Right lobe of liver (tissue), 6 donors: ENCODE measurements around the gene TNFRSF6B. TPM values are rescaled to one million over a fixed set of nuclear protein-coding genes. Genes with fewer than 3 reads are reported as not detected.

ENCODE experiments used
- ATAC-seq, 4 donors: fragments of 200-7000 bp; cut with Tn5 transposase; one replicate each; pipeline ENCODE4 v1.9.1; 2020; ENCODE audit warnings: mild to moderate bottlenecking in 4 of 4, moderate library complexity in 4 of 4
- DNase-seq, 3 donors: peaks; one replicate each; pipeline ENCODE4 v3.0.0-alpha.2; 2020
- H3K27ac ChIP-seq, 3 donors: fragments of 200-600 bp; one replicate each; pipeline ENCODE4 v1.8.0; 2022
- H3K27me3 ChIP-seq, 2 donors: fragments of 200-600 bp; one replicate each; pipeline ENCODE4 v1.8.0; 2022
- H3K36me3 ChIP-seq, 4 donors: fragments of 200-600 bp; sonication (generic) in 1 of 4; one replicate each; pipeline versions ENCODE4 v1.5.1 to v1.8.0; 2017 to 2022; ENCODE audit warnings: control low read depth in 1 of 4
- H3K4me1 ChIP-seq, 4 donors: fragments of 200-600 bp; sonication (generic) in 1 of 4; one replicate each; pipeline versions ENCODE4 v1.5.1 to v1.8.0; 2017 to 2022; ENCODE audit warnings: control low read depth in 1 of 4
- H3K4me3 ChIP-seq, 3 donors: fragments of 200-600 bp; one replicate each; pipeline ENCODE4 v1.8.0; 2022
- H3K9me3 ChIP-seq, 4 donors: fragments of 200-600 bp; sonication (generic) in 1 of 4; one replicate each; pipeline versions ENCODE4 v1.5.1 to v1.8.0; 2017 to 2022; ENCODE audit warnings: control low read depth in 1 of 4
- CTCF ChIP-seq, 4 donors: fragments of 200-600 bp in 3 of 4; fragments of 450-650 bp in 1 of 4; IDR thresholded peaks; one replicate each; pipeline versions ENCODE4 v1.5.1 to v1.8.0; 2016 to 2022; ENCODE audit warnings: antibody characterized with exemption in 4 of 4, mild to moderate bottlenecking in 2 of 4
- POLR2A ChIP-seq: fragments of 450-650 bp; IDR thresholded peaks from one replicate; pipeline ENCODE4 v1.6.1; 2017; ENCODE audit warnings: antibody characterized with exemption, mild to moderate bottlenecking
- WGBS: methylation state at CpG from one replicate; pipeline ENCODE4 v1.1.6; 2018; ENCODE audit warnings: low coverage, low lambda C conversion rate; ENCODE audit not compliant: insufficient coverage; ENCODE audit errors: missing lambda C conversion rate; 5-methylcytosine and 5-hydroxymethylcytosine counted together
- intact Hi-C, 2 donors: fragments of 100-400 bp; cut with DNase I; formaldehyde crosslinking; loops; one replicate each; pipeline versions ENCODE4 v1.11.2 to v1.14.1; 2022
- total RNA-seq, 6 experiments: library from RNA; depleted of rRNA in 2 of 6; stranded (reverse); fragments of >200 nt in 2 of 6; fragmentation: NEBNext Ultra II Directional in 3 of 6; extraction: Animal tissue kit (Norgen Biotek cat#: 25700) in 3 of 6; gene quantifications; one replicate each; pipeline versions ENCODE4 v1.1.0 to v1.2.4, GENCODE V29; 2016 to 2023
- donor health status: DM: no; HTN: yes; CAD: no.
- donor health status: DM: no; HTN: no; CAD: no.
- donor health status: DM: no; HTN: no; CAD: no.
- donor health status: DM: no; HTN: yes; CAD: no.
- donor health status: DM: no; HTN: yes; CAD: no.

Gene TNFRSF6B
- total RNA-seq, 6 experiments from 2014 or later = 0.56 to 1.0 (median 0.62) TPM; not detected in 3

- ATAC-seq = no peak
These were observed 16.6 kb upstream of the TNFRSF6B start for GRCh38 chr20:63679799-63680305.

GRCh38 chr20:63680427-63680826, 16.0 kb upstream of the TNFRSF6B start:
- H3K4me1 ChIP-seq = no peaks in the 10 kb centered on the region
- WGBS = no CpG with 5 or more reads among the region's 13 CpGs

More at GRCh38 chr20:63679799-63680305, 16.6 kb upstream of the TNFRSF6B start:
- intact Hi-C loops = loop anchor here in 1 of 2 donors (5.0 kb wide), 1 partner anchor 403 kb away; no protein-coding TSS in a partner anchor
- 100% methylated on average over 5 of the region's 19 CpGs for WGBS
- no peaks in the 10 kb centered on the region for H3K27me3 ChIP-seq
- no peaks in the 10 kb centered on the region for H3K9me3 ChIP-seq
- H3K4me3 ChIP-seq = no peak overlapping the region
- H3K4me1 ChIP-seq = no peaks in the 10 kb centered on the region
- no peaks in the 10 kb centered on the region for H3K36me3 ChIP-seq
- no peak for DNase-seq
- H3K27ac ChIP-seq = no peak overlapping the region
- no peak for TF ChIP-seq POLR2A
- no peak for TF ChIP-seq CTCF (IDR thresholded peaks at IDR 0.05)

GRCh38 chr20:63680857-63681608, 15.4 kb upstream of the TNFRSF6B start:
- H3K4me1 ChIP-seq = no peaks in the 10 kb centered on the region
- DNase-seq = no peak
- 100% methylated on average over 2 of the region's 23 CpGs for WGBS
- no peaks in the 10 kb centered on the region for H3K36me3 ChIP-seq
- no peak overlapping the region for H3K4me3 ChIP-seq
- intact Hi-C loops = loop anchor here in 1 of 2 donors (5.0 kb wide), 1 partner anchor 404 kb away; no protein-coding TSS in a partner anchor
- H3K27me3 ChIP-seq = no peaks in the 10 kb centered on the region
- ATAC-seq = no peak
- no peak for TF ChIP-seq POLR2A
- TF ChIP-seq CTCF (IDR thresholded peaks at IDR 0.05) = no peak
- peak overlapping the region in 1 of 3 donors; percentile 60 for H3K27ac ChIP-seq
- no peaks in the 10 kb centered on the region for H3K9me3 ChIP-seq

More at GRCh38 chr20:63680427-63680826, 16.0 kb upstream of the TNFRSF6B start:
- intact Hi-C loops = loop anchor here in 1 of 2 donors (5.0 kb wide), 1 partner anchor 403 kb away; no protein-coding TSS in a partner anchor
- no peak overlapping the region for H3K4me3 ChIP-seq
- H3K36me3 ChIP-seq = no peaks in the 10 kb centered on the region
- H3K27me3 ChIP-seq = no peaks in the 10 kb centered on the region
- TF ChIP-seq POLR2A = no peak
- no peak for TF ChIP-seq CTCF (IDR thresholded peaks at IDR 0.05)
- DNase-seq = no peak
- H3K9me3 ChIP-seq = no peaks in the 10 kb centered on the region
- no peak overlapping the region for H3K27ac ChIP-seq
- ATAC-seq = no peak

- no peak for DNase-seq
- Histone ChIP-seq H3K27me3 (no peaks in the 10 kb centered on the region), H3K4me1 (no peaks in the 10 kb centered on the region), H3K4me3 (no peak overlapping the region), H3K27ac (peak overlapping the region in 2 of 3 donors; percentile 40 to 60), H3K9me3 (no peaks in the 10 kb centered on the region), H3K36me3 (no peaks in the 10 kb centered on the region)
- ATAC-seq = no peak
- no CpG with 5 or more reads among the region's 13 CpGs for WGBS
- TF ChIP-seq POLR2A (no peak), CTCF (IDR thresholded peaks at IDR 0.05) (no peak)
- intact Hi-C loops = loop anchor here in 1 of 2 donors (5.0 kb wide), 1 partner anchor 404 kb away; no protein-coding TSS in a partner anchor
These were observed 14.8 kb upstream of the TNFRSF6B start for GRCh38 chr20:63681609-63682142.
